ENCODE data around the gene SPINK4.

The SPINK4 gene

DNA sequence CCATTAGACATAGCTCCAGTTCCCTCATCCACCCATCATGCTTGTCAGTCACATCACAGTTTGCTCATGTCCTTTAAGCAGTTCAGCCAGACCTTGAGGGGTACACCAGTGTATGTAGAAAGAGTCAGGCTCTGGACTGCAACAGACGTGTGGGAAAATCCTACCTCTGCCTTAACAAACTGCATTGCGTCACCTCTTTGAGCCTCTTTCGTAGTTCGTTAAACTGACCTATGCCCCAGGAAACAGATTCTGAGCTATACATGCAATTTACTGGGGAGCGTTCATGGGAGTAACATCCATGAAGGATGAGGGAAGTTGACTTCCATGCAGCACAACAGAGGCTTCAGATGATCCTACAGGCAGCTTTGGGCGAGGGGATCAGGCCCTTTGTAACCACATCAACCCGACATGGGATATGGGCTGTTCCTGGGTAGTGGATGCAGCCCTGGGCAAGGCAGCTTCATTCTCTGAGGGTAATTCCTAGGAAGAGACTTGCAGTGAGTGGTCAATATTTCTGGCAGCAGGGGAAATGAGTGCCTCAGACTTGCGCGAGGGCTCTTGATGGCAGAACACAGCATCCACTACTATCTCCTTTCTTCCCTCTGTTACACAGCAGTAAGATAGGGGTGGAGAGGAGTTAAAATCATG is 4.3 kb downstream of the SPINK4 start:
- TF ChIP-seq CTCF (IDR thresholded peaks at IDR 0.05) = no peak

DNA sequence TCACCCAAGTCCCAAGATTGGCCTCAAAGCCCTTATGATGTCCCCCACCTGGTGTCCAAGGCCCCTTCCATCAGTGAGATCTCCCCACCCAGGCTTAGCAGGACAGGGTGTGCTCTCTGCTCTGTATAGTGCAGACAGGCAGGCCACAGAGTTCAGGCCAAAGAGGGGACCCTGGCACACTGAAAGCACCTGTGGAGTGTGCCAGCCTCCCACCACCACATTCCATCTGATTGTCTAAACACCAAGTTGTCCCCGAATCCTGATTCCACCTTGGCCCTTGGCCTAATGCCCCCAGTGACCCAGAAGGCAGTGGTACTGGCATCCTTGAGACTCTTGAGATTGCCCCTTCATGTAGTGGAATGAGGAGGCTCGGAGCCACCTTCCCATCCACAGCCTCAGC is 5.4 kb downstream of the SPINK4 start:
- TF ChIP-seq CTCF (IDR thresholded peaks at IDR 0.05) = no peak

DNA sequence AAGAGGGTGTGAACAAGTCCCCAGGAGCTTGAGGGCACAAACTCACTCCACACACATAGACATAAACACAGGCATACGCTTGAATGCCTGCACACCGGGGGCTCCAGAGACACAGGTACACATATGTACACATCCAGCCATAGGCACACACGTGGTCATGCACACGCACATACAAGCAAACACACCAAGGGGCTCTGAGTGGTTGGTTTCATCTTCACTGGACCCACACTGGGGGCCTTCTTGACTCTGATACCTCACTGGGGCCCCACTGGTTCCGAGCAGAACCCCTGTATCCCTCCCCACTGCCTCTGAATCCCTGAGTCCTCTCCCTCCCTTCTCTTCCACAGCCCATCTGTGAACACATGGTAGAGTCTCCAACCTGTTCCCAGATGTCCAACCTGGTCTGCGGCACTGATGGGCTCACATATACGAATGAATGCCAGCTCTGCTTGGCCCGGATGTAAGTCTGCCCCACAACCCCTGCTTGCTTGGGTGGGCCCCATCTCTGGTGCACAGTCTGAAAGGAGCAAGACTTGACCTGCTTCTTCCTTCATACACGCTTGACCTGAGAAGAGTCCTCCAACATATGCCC is 6.4 kb downstream of the SPINK4 start:
- no peak for TF ChIP-seq CTCF (IDR thresholded peaks at IDR 0.05)

- no peak for TF ChIP-seq CTCF (IDR thresholded peaks at IDR 0.05)
Measured at GRCh38 chr9:33248606-33249005, 8.6 kb downstream of the SPINK4 start.

DNA sequence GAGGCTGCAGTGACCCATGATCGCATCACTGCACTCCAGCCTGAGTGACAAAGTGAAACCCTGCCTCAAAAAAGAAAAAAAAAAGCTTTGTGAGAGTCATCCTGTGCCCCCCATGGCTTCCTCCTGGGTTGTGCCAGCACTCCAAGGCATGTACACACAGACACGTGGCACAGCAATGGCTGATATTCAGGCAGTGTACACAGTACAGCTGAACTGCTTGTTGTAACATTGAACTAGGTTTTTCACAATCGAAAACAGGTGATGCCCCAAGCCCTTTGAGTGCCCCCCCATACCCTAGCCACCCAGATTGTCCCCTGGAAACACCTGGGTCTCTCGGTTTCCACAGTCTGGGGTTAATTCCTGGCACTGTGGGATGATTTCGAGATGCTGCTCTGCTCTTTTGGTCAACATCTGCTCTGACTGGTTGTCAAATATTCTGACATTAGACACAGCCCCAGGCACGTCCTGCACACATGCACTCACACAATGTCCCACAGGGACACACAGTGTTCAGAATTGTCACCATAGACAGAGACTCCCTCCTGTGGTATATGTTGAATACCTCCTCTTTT is 9.2 kb downstream of the SPINK4 start:
- TF ChIP-seq CTCF (IDR thresholded peaks at IDR 0.05) = no peak

DNA sequence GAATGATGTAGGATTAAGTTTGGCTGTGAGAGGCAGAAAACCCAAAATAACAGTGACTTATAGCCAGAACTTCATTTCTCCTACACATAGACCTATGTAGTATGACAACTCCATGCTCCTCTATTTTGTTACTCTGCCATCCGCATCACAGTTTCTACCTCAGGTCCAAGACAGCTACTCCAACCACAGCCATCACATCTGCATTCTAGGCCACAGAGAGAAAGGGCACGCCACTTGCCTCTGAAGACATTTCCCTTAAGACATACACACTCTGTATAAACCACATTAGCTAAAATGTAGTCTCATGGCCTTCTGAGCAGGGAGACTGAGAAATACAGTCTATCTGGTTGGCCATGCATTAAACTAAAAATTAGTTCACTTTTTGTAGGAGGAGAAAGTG is 10.0 kb downstream of the SPINK4 start:
- TF ChIP-seq CTCF (IDR thresholded peaks at IDR 0.05) = no peak

GRCh38 chr9:33250458-33250995 is 10.6 kb downstream of the SPINK4 start:
- no peak for TF ChIP-seq CTCF (IDR thresholded peaks at IDR 0.05)
